Glutamatergic neuron (in vitro differentiated cells): ENCODE measurements around the gene SPON1. TPM values are rescaled to one million over a fixed set of nuclear protein-coding genes. Genes with fewer than 3 reads are reported as not detected.

Experiments used
- DNase-seq: peaks from one replicate; pipeline ENCODE4 v3.0.0; 2022
- H3K27ac Mint-ChIP-seq: one replicate; pipeline ENCODE4 v1.8.0; 2020; ENCODE audit warnings: mild to moderate bottlenecking, mixed read lengths, inconsistent platforms; ENCODE audit not compliant: unreplicated experiment
- H3K27me3 Mint-ChIP-seq: one replicate; pipeline ENCODE4 v1.8.0; 2020; ENCODE audit warnings: mild to moderate bottlenecking, moderate library complexity, mixed read lengths, inconsistent platforms; ENCODE audit not compliant: unreplicated experiment
- H3K36me3 Mint-ChIP-seq: one replicate; pipeline ENCODE4 v1.8.0; 2020; ENCODE audit warnings: mild to moderate bottlenecking, mixed read lengths, inconsistent platforms; ENCODE audit not compliant: unreplicated experiment
- H3K4me1 Mint-ChIP-seq: one replicate; pipeline ENCODE4 v1.8.0; 2020; ENCODE audit warnings: mild to moderate bottlenecking, low read depth, mixed read lengths, inconsistent platforms; ENCODE audit not compliant: unreplicated experiment
- H3K4me3 Mint-ChIP-seq: one replicate; pipeline ENCODE4 v1.8.0; 2020; ENCODE audit warnings: mild to moderate bottlenecking, mixed read lengths, inconsistent platforms; ENCODE audit not compliant: unreplicated experiment
- H3K9me3 Mint-ChIP-seq: one replicate; pipeline ENCODE4 v1.8.0; 2020; ENCODE audit warnings: mild to moderate bottlenecking, moderate library complexity, mixed read lengths, inconsistent platforms; ENCODE audit not compliant: unreplicated experiment
- CTCF ChIP-seq: fragments of 200-600 bp; sonication (generic); IDR thresholded peaks from one replicate; pipeline ENCODE4 v1.5.0; 2021; ENCODE audit not compliant: partially characterized antibody, unreplicated experiment
- total RNA-seq: library from RNA; stranded (reverse); fragmentation: NEBNext Ultra II Directional; extraction: Animal tissue kit (Norgen Biotek cat#: 25700); gene quantifications from one replicate; pipeline ENCODE4 v1.2.1, GENCODE V29; 2021; ENCODE audit not compliant: unreplicated experiment

Gene SPON1
- total RNA-seq, 1 donor from 2014 or later, result 0.81 TPM

- TF ChIP-seq CTCF, result no peak
- Mint-ChIP-seq H3K27ac (no peak overlapping the region), H3K4me3 (no peak overlapping the region), H3K4me1 (no peaks in the 10 kb centered on the region), H3K36me3 (no peaks in the 10 kb centered on the region), H3K27me3 (no peaks in the 10 kb centered on the region), H3K9me3 (no peaks in the 10 kb centered on the region)
- no peak for DNase-seq
Observed at GRCh38 chr11:14054116-14055107, 91.9 kb downstream of the SPON1 start.

GRCh38 chr11:14055936-14056335 lies 93.4 kb downstream of the SPON1 start:
- no peaks in the 10 kb centered on the region for H3K36me3 Mint-ChIP-seq
- no peak for DNase-seq
- no peak for TF ChIP-seq CTCF

DNA sequence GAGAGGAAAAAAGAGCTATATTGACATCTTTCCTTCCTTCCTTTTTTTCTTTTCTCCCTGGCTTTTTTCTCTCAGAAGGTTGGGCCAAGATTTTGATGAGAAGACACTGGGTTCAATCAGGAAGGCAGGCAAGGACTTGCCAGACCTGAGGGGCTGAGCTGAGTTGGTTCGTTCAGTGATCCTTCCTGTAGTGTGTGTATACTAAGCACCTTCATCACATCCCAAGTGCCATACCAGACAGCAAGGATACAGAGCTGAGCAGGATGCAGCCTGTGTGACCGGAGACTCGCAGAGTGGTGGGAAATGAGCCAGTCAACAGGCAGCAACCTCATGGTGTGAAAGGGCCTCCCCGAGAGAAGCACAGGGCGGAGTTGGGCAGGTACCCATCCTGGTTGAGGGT lies 95.5 kb downstream of the SPON1 start:
- no peak for DNase-seq
- H3K4me3 Mint-ChIP-seq, result no peak overlapping the region
- no peaks in the 10 kb centered on the region for H3K9me3 Mint-ChIP-seq
- no peaks in the 10 kb centered on the region for H3K36me3 Mint-ChIP-seq
- no peaks in the 10 kb centered on the region for H3K4me1 Mint-ChIP-seq
- H3K27me3 Mint-ChIP-seq, result no peaks in the 10 kb centered on the region
- no peak overlapping the region for H3K27ac Mint-ChIP-seq
- TF ChIP-seq CTCF, result no peak

More at GRCh38 chr11:14055936-14056335, 93.4 kb downstream of the SPON1 start:
- Mint-ChIP-seq H3K9me3 (no peaks in the 10 kb centered on the region), H3K4me1 (no peaks in the 10 kb centered on the region), H3K27ac (no peak overlapping the region), H3K4me3 (no peak overlapping the region), H3K27me3 (no peaks in the 10 kb centered on the region)

- H3K4me3 Mint-ChIP-seq, result no peak overlapping the region
- no peak for DNase-seq
- no peak for TF ChIP-seq CTCF
- no peak overlapping the region for H3K27ac Mint-ChIP-seq
- peaks cover 4% of the 10 kb centered on the region for H3K9me3 Mint-ChIP-seq
- H3K4me1 Mint-ChIP-seq, result no peaks in the 10 kb centered on the region
- H3K27me3 Mint-ChIP-seq, result no peaks in the 10 kb centered on the region
- H3K36me3 Mint-ChIP-seq, result no peaks in the 10 kb centered on the region
Observed at GRCh38 chr11:14059491-14059890, 97.0 kb downstream of the SPON1 start.

DNA sequence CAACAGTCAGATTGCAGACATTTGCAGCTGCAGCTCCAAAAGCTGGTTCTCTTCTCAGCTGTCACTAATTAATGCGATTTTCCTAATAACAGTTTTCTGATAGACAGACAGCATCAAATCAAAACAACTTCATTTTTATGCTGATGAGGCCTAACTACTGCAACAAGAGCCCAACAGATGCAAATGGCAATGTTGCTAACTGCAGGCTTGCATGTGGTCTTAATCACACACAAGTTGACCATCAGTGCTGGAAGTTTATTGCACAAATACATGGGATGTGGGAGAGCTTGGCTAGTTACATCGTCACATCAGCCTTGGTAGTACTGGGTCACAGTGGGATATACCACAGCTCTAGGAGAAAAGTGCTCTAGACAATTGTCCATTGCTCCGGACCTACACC lies 99.2 kb downstream of the SPON1 start:
- no peak for DNase-seq
- no peak overlapping the region for H3K27ac Mint-ChIP-seq
- peaks cover 4% of the 10 kb centered on the region for H3K9me3 Mint-ChIP-seq
- H3K36me3 Mint-ChIP-seq, result no peaks in the 10 kb centered on the region
- H3K4me3 Mint-ChIP-seq, result no peak overlapping the region
- TF ChIP-seq CTCF, result no peak
- no peaks in the 10 kb centered on the region for H3K27me3 Mint-ChIP-seq
- H3K4me1 Mint-ChIP-seq, result no peaks in the 10 kb centered on the region
